BLaER1 treated with 17β-estradiol and CSF1 and Interleukin-3, amounts not matched to agents 10 nM and 100 nM (cell line): ENCODE measurements around the gene YIF1B.

Source experiments
- H3K27ac ChIP-seq, 11 experiments: shearing (Covaris generic); formaldehyde crosslinking; 2 replicates each; pipeline ENCODE4 v1.8.1; 2022
- H3K27me3 ChIP-seq, 11 experiments: shearing (Covaris generic); formaldehyde crosslinking; 2 replicates each; pipeline ENCODE4 v1.8.1; 2022
- H3K36me3 ChIP-seq, 11 experiments: shearing (Covaris generic); formaldehyde crosslinking; 2 replicates each; pipeline ENCODE4 v1.8.1; 2022
- H3K4me1 ChIP-seq, 10 experiments: shearing (Covaris generic); formaldehyde crosslinking; 2 replicates each; pipeline ENCODE4 v1.8.1; 2022
- H3K4me2 ChIP-seq, 11 experiments: shearing (Covaris generic); formaldehyde crosslinking; 2 replicates each; pipeline ENCODE4 v1.8.1; 2022
- H3K4me3 ChIP-seq, 10 experiments: shearing (Covaris generic); formaldehyde crosslinking; 2 replicates each; pipeline ENCODE4 v1.8.1; 2022
- H3K9ac ChIP-seq, 11 experiments: shearing (Covaris generic); formaldehyde crosslinking; 2 replicates each; pipeline ENCODE4 v1.8.1; 2022
- H3K9me3 ChIP-seq, 11 experiments: shearing (Covaris generic); formaldehyde crosslinking; replicated peaks in 1 of 11; 2 replicates each; pipeline ENCODE4 v1.8.1; 2022
- H4K20me1 ChIP-seq, 11 experiments: shearing (Covaris generic); formaldehyde crosslinking; 2 replicates each; pipeline ENCODE4 v1.8.1; 2022
- Cebpa-rat ChIP-seq, 11 experiments: shearing (Covaris generic); IDR thresholded peaks; 2 replicates each; pipeline ENCODE4 v1.8.1; 2022

YIF1B gene

GRCh38 chr19:38278751-38279150 lies 37.0 kb downstream of the YIF1B start:
- Histone ChIP-seq H3K36me3 (peaks cover 0 to 12% (median 6%) of the 10 kb centered on the region in 11 experiments; a peak in 4 of 22 replicates), H3K9me3 (no peaks in the 10 kb centered on the region), H3K4me1 (peaks cover 40 to 71% (median 54%) of the 10 kb centered on the region in 10 experiments), H3K4me2 (no peak overlapping the region), H3K4me3 (no peak overlapping the region), H3K9ac (no peak overlapping the region), H3K27me3 (no peaks in the 10 kb centered on the region), H4K20me1 (peaks cover 0 to 79% (median 13%) of the 10 kb centered on the region in 11 experiments; a peak in 10 of 22 replicates), H3K27ac (no peak overlapping the region)
- TF ChIP-seq Cebpa-rat (IDR thresholded peaks at IDR 0.05): no peak

GRCh38 chr19:38277969-38278680 lies 37.6 kb downstream of the YIF1B start:
- H3K4me1 ChIP-seq: peaks cover 35 to 72% (median 52%) of the 10 kb centered on the region in 10 experiments
- no peak overlapping the region for H3K4me2 ChIP-seq
- no peak for TF ChIP-seq Cebpa-rat (IDR thresholded peaks at IDR 0.05)

GRCh38 chr19:38277549-38277948 lies 38.2 kb downstream of the YIF1B start:
- H4K20me1 ChIP-seq: peaks cover 0 to 90% (median 9%) of the 10 kb centered on the region in 11 experiments; a peak in 10 of 22 replicates
- H3K4me2 ChIP-seq: no peak overlapping the region
- no peak overlapping the region for H3K27ac ChIP-seq

More at GRCh38 chr19:38277969-38278680, 37.6 kb downstream of the YIF1B start:
- H3K36me3 ChIP-seq: peaks cover 0 to 12% (median 5%) of the 10 kb centered on the region in 11 experiments; a peak in 5 of 22 replicates
- H4K20me1 ChIP-seq: peaks cover 0 to 85% (median 11%) of the 10 kb centered on the region in 11 experiments; a peak in 10 of 22 replicates
- no peaks in the 10 kb centered on the region for H3K27me3 ChIP-seq
- no peak overlapping the region for H3K27ac ChIP-seq
- H3K9me3 ChIP-seq: no peaks in the 10 kb centered on the region
- H3K9ac ChIP-seq: no peak overlapping the region
- no peak overlapping the region for H3K4me3 ChIP-seq

GRCh38 chr19:38276942-38277517 lies 38.7 kb downstream of the YIF1B start:
- H3K4me1 ChIP-seq: peaks cover 24 to 67% (median 45%) of the 10 kb centered on the region in 10 experiments
- H3K9ac ChIP-seq: no peak overlapping the region; a peak in 1 of 22 replicates
- no peak overlapping the region for H3K4me2 ChIP-seq
- TF ChIP-seq Cebpa-rat (IDR thresholded peaks at IDR 0.05): no peak
- H3K36me3 ChIP-seq: peaks cover 0 to 12% (median 5%) of the 10 kb centered on the region in 11 experiments; a peak in 5 of 22 replicates
- H3K27ac ChIP-seq: no peak overlapping the region
- H3K27me3 ChIP-seq: no peaks in the 10 kb centered on the region
- H3K9me3 ChIP-seq: no peaks in the 10 kb centered on the region
- H3K4me3 ChIP-seq: no peak overlapping the region
- peaks cover 0 to 90% (median 9%) of the 10 kb centered on the region in 11 experiments; a peak in 10 of 22 replicates for H4K20me1 ChIP-seq

More at GRCh38 chr19:38277549-38277948, 38.2 kb downstream of the YIF1B start:
- Histone ChIP-seq H3K36me3 (peaks cover 0 to 12% (median 5%) of the 10 kb centered on the region in 11 experiments; a peak in 5 of 22 replicates), H3K4me3 (no peak overlapping the region), H3K27me3 (no peaks in the 10 kb centered on the region), H3K9ac (no peak overlapping the region; a peak in 1 of 22 replicates), H3K9me3 (no peaks in the 10 kb centered on the region), H3K4me1 (peaks cover 29 to 69% (median 49%) of the 10 kb centered on the region in 10 experiments)
- TF ChIP-seq Cebpa-rat (IDR thresholded peaks at IDR 0.05): no peak

GRCh38 chr19:38274739-38275138 lies 41.0 kb downstream of the YIF1B start:
- peaks cover 0 to 17% (median 0%) of the 10 kb centered on the region in 11 experiments; a peak in 8 of 22 replicates for H3K36me3 ChIP-seq
- no peaks in the 10 kb centered on the region for H3K9me3 ChIP-seq
- H3K27me3 ChIP-seq: no peaks in the 10 kb centered on the region
- peaks cover 0 to 94% (median 9%) of the 10 kb centered on the region in 11 experiments; a peak in 9 of 22 replicates for H4K20me1 ChIP-seq
- H3K9ac ChIP-seq: peak overlapping the region in 2 of 11 experiments; percentile 7 to 41; a peak in 1 of 22 replicates
- no peak overlapping the region for H3K27ac ChIP-seq
- H3K4me1 ChIP-seq: peaks cover 17 to 64% (median 38%) of the 10 kb centered on the region in 10 experiments
- no peak for TF ChIP-seq Cebpa-rat (IDR thresholded peaks at IDR 0.05)
- peak overlapping the region; percentile 24 to 56 (median 35); a peak in 17 of 22 replicates for H3K4me2 ChIP-seq
- H3K4me3 ChIP-seq: no peak overlapping the region; a peak in 1 of 20 replicates

GRCh38 chr19:38273499-38273898 lies 42.2 kb downstream of the YIF1B start:
- Histone ChIP-seq H3K36me3 (peaks cover 0 to 17% (median 0%) of the 10 kb centered on the region in 11 experiments; a peak in 8 of 22 replicates), H3K27ac (no peak overlapping the region), H3K9ac (no peak overlapping the region), H4K20me1 (peaks cover 0 to 96% (median 8%) of the 10 kb centered on the region in 11 experiments; a peak in 9 of 22 replicates), H3K4me3 (no peak overlapping the region), H3K4me2 (no peak overlapping the region), H3K27me3 (no peaks in the 10 kb centered on the region), H3K4me1 (peaks cover 16 to 58% (median 41%) of the 10 kb centered on the region in 10 experiments), H3K9me3 (no peaks in the 10 kb centered on the region)
- TF ChIP-seq Cebpa-rat (IDR thresholded peaks at IDR 0.05): no peak

GRCh38 chr19:38270587-38271167 lies 45.1 kb downstream of the YIF1B start:
- H3K9me3 ChIP-seq: no peaks in the 10 kb centered on the region
- H3K4me3 ChIP-seq: no peak overlapping the region
- H4K20me1 ChIP-seq: peaks cover 0 to 86% (median 6%) of the 10 kb centered on the region in 11 experiments; a peak in 10 of 22 replicates
- peaks cover 43 to 81% (median 68%) of the 10 kb centered on the region in 10 experiments for H3K4me1 ChIP-seq
- H3K27ac ChIP-seq: no peak overlapping the region
- H3K27me3 ChIP-seq: no peaks in the 10 kb centered on the region
- 0 out of 22 replicates have a peak overlapping the region, but pooled peaks of 1 of the 11 experiments have one; percentile 11 for H3K4me2 ChIP-seq
- H3K9ac ChIP-seq: no peak overlapping the region; a peak in 1 of 22 replicates
- no peak for TF ChIP-seq Cebpa-rat (IDR thresholded peaks at IDR 0.05)
- H3K36me3 ChIP-seq: peaks cover 0 to 16% (median 0%) of the 10 kb centered on the region in 11 experiments; a peak in 8 of 22 replicates

GRCh38 chr19:38268539-38268938 lies 47.2 kb downstream of the YIF1B start:
- Histone ChIP-seq H3K4me3 (no peak overlapping the region), H3K36me3 (peaks cover 0 to 11% (median 0%) of the 10 kb centered on the region in 11 experiments; a peak in 7 of 22 replicates), H3K27me3 (no peaks in the 10 kb centered on the region), H3K4me1 (peaks cover 34 to 83% (median 71%) of the 10 kb centered on the region in 10 experiments), H3K4me2 (peak overlapping the region in 7 of 11 experiments; percentile 14 to 99 (median 94); a peak in 9 of 22 replicates), H3K9me3 (no peaks in the 10 kb centered on the region), H3K9ac (no peak overlapping the region), H3K27ac (0 out of 22 replicates have a peak overlapping the region, but pooled peaks of 2 of the 11 experiments have one; percentile 23 to 41), H4K20me1 (peaks cover 0 to 66% (median 6%) of the 10 kb centered on the region in 11 experiments; a peak in 10 of 22 replicates)
- TF ChIP-seq Cebpa-rat (IDR thresholded peaks at IDR 0.05): no peak
